HuH-7 (cell line): Measurements from ENCODE around the gene CLASRP.
"Not testable (repeated sequence)": the region's sequence is repeated elsewhere in the genome, so short reads cannot be mapped to it uniquely, and the experiment has no call there.

Experiments
- DNase-seq: peaks from one replicate; pipeline ENCODE4 v3.0.0; 2011; ENCODE audit warnings: low spot score

The CLASRP gene

DNA sequence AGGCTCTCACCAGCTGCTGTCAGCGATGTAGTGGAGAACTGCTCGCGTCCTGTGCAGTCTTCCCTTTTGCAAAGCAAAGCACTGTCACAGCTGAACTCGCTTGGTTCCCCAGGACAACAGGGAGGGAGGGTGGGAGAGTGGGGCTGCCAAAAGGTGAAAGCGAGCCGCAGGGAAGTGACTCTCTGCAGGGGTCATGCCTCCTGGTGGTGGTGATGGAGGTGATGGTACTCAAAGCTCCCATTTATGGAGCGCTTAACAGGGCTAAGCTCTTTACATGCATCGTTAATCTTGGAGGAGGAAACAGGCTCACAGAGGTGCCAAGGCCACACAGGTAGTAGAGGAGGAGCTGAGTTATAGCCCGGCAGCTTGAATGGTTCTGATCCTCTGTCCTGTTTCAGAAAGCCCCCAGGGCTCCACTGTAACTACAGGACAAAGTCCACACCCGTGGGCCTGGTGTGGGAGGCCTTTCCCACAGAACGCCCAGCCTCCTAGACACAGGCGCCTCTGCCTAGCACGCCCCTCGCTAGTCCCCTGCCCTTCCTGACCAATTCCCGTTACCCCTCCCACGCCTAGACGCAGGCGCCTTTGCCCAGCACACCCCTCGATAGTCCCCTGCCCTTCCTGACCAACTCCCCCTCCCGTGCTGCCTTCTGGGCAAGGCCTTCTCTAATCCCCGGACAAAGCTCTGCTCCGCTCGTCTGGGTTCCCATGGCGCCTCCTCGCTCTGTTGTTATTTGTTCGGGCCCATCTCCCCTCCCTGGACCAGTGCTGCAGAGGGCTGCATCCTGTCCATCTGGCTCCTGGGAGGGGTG, 64.9 kb downstream of the CLASRP start:
- no peak for DNase-seq

DNA sequence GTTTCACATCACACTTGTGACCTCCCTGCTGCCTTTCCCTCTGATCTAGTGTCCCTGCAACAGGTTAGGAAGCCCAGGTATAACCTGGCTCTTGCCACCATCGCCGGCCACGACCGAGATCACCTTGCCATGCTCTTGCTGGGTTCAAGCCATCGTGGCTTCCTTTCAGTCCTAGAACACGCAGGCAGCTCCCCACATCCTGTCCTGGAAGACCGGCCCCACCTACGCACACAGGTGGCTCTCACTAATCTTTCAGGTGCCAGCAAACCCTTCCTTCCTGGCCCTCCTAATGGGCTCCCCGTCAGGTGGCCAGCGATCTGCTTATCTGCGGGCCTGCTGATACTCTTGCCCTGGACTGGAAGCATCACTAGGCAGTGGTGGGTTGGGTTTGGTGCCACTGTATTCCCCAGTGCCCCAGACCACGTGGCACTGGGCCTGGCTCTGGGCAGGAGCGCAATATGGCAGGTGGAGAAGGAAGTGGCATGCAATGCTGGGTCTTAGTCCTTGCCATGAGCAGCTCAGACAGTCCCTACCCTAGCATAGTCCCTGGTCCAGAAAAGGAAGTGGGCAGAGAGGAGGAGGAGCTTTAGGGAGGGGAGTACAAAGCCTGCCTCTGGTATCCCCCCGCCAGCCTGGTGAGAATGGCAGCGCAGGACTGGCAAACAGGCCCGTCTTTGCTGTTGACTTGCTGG, 66.0 kb downstream of the CLASRP start:
- no peak for DNase-seq

DNA sequence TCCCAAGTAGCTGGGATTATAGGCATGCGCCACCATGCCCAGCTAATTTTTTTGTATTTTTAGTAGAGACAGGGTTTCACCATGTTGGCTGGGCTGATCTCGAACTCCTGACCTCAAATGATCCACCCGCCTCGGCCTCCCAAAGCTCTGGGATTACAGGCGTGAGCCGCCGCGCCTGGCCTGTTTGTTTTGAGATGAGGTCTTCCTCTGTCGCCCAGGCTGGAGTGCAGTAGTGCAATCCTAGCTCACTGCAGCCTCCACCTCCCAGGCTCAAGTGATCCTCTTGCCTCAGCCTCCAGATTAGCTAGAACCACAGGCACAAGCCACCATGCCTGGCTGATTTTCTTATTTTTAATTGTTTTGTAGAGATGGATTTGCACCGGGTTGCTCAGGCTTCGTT, 67.5 kb downstream of the CLASRP start:
- not testable (repeated sequence) for DNase-seq

DNA sequence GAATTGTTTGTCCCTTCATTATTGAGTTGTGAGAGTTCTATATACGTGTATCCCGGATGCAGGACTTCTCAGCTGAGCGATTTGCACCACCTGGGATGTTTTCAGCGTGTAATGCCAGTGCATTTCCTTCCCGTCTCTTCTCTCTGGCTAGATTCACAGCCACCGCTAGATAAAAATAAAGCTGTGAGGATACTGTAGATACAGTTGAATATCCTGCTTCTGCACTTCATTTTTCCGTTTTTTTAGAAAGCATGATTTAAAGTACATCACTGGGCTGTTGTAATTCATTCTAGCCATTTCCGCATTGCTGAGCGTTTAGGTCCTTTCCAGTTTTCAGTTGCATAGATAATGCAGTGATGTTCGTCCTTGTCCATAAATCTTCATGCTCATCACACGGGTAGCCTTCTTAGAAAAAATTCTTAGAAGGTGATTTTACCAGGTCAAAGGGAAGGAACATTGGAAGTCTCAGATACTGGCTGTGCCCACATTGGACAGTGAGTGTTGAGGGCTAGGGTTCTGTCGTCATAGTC, 68.8 kb downstream of the CLASRP start:
- no peak for DNase-seq

DNA sequence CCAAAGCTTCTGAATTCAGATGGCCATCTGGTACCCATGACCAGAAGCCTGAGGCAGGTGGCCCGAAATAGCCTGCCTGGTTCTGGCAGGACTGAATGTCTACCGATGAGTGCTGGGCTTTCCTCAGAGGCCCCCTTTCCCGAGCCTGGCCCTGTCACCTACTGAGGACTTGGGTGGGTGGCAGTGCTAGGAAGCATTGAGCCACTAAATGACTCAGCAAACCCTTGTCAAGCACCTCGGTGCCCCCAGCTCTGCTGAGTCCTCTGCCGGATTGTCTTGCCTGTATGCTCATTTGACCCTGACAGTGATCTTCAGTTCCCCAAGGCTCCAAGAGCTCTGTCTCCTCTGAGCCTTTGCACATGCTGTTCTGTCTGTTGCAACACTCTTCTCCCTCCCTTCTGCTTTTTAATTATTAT, 72.0 kb downstream of the CLASRP start:
- DNase-seq, result no peak

DNA sequence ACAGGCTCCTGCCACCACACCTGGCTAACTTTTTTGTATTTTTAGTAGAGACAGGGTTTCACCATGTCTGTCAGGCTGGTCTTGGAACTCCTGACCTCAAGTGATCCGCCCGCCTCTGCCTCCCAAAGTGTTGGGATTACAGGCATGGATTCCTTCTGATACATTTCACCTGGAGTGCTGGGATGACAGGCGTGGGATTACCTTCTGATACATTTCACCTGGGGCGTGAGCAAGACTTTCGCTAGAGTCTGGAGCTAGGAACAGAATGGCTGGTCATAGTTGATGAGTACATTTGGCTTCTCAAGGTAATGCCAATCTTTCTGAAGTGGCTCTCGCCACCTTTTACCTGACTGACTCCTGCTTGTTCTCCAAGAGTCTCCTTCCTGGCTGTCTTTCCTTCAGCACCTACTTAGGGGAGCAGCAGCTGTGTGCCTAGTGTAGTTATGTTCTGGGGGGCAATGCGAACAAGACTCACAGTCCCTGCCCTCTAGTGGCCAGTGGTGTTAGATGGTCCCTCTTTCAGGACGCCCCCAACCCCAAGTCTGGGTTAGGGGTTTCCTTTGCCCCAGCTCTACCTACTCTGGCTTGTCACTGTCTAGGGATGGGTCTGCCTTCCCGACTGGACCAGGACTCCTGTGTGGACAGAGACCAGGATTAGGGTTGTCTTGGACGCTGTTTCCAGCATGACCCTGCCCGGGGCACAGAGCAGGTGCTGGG, 73.4 kb downstream of the CLASRP start:
- no peak for DNase-seq

DNA sequence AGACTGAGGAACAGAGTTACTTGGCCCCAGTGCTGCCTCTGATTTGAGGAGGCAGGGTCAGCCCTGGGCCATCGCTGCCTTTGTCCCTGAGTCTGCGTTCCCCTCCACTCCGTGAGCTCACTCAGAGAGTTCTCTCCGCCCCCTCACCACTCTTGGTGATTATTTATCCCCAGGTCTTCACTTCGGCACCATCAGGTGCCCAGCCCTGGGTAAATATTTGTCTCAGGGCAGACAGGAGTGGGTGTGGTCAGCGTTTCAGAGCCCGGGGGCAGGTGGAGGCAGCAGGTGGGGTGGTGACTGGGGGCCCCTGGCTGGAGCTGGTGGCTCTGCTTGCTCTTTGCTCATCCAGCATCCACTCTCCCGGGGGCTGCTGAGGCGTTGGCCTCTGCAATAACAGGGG, 74.8 kb downstream of the CLASRP start:
- no peak for DNase-seq

DNA sequence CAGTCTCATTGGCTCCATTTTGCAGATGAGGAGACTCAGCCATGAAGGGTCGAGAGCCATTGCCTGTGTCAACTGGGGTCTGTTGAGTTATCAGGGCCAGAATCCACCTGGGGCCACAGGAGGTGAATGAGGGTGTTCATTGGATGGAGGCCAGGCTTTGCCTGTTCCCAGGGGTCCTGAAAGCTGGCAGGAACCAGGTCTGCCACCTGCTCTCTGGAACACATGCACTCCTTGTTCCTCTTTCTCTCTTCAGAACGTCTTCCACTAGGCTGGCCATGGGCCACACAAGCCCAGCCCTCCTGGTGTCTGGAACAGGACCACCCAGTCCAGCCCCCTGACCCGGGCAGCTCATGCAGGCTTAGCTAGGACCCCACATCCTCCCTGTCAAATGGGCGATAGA, 75.3 kb downstream of the CLASRP start:
- no peak for DNase-seq

DNA sequence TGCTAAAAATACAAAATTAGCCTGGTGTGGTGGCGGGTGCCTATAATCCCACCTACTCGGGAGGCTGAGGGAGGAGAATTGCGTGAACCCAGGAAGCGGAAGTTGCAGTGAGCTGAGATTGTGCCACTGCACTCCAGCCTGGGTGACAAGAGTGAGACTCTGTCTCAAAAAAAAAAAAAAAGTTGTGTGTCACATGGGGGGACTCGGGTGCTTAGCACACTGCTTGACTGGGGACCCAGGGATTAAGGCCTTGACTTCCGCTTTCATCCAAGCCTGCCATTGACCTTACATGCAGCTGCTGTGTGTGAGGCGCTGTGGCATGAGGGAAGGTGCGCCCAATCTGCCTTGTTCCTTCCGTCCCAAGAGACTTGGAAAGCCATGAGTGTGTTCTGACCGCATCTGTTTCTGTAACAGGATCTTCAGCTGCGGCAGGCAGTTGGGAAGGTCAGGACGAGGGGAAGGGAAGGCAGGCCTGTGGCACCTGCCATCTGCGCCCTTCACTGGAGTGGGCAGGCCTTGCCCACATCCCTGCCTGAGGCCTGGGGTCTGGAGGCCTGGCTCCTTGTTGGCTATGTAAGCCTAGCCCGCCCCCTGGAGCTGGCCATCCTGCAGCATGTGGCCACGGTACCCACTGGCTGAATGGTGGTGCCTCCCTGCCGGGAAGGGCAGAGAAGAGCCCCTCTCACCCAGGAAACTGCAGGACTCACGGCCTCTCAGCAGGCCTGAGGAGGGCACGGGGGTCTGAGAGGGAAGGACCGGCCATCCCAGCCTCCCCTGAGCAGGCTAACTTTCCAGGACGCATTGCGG, 77.2 kb downstream of the CLASRP start:
- no peak for DNase-seq

DNA sequence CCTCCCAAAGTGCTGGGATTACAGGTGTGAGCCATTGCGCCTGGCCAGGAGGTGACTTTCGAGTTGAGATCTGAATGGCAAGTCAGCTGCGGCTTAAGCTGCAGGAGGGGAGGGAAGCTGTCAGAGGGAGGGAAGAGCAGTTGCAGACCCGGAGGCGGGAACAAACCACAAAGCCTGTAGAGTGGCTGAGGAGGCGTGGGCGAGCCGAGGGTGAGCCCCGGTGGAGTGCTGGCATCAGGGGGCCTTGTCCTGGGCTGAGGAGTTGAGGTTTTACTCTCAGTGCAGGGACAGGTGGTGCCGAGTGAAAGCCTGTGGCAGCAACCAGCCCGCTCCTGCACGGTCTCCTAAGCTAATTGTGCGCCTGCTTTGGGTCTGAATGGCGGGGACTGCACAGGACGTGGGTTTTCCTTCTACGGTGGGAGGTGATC, 78.3 kb downstream of the CLASRP start:
- DNase-seq, result no peak

DNA sequence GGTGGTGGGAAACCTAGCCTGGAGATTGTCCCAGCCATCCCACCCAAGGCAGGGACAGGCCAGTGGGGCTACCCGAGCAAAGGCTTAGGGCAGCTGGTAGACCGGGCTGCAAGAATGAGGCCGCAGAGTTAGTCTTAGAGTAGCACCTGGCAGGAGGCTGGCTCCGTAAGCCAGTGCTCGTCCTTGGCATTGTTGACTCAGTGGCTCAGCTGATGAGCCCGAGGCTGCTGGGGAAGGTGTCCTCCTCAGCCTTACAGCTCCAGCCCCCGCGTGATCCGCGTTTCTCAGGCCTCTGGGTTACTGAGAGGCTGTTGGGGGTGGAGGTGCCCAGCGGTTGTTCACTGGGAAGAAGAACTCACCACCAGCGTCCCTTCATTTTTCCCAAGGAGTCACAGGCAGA, 78.8 kb downstream of the CLASRP start:
- no peak for DNase-seq

DNA sequence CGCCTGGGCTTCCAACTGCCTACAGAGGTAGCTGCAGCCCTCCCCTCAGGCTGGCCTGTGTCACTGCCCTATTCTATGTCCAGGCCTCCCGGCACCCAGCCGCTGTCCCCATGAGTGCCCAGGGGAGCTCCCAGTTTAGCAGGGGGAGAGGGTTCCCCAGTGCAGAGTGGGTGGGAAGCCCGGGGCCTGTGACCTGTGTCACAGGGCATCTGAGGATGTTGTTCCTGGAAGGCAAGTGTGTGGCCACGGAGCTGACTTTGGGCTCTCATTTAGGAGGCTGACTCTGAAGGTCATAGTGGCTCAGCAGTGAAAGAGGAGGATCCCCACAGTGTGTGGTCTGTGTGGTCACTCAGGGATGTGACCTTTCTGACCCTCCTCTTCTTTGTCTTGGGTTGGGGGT, 79.3 kb downstream of the CLASRP start:
- DNase-seq, result no peak

DNA sequence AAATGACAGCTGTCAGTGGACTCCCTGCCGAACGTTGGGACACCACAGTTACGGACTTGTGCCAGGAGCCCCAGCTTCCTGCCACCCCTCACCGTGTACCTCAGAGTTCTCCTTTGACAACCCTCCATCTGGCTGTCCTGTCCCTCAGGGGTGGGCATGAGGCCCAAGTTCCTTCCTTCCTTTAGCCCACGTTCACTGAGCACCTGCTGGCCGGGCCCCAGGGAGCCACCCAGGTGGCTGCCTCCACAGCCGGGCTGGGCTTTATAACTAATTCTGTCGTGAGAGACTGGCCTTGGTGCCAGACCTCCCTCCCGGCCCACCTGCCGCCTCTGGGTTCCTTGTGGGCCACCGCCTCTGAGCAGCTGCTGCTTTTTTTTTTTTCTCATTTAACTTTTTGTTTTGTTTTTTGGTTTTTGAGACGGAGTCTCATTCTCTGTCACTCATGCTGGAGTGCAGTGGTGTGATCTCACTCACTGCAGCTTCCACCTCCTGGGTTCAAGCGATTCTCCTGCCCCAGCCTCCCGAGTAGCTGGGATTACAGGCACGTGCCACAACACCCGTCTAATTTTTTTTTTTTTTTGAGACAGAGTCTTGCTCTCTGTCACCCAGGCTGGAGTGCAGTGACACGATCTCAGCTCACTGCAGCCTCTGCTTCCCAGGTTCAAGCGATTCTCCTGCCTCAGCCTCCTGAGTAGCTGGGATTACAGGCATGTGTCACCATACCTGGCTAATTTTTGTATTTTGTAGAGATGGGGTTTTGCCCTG, 79.9 kb downstream of the CLASRP start:
- not testable (repeated sequence) for DNase-seq

DNA sequence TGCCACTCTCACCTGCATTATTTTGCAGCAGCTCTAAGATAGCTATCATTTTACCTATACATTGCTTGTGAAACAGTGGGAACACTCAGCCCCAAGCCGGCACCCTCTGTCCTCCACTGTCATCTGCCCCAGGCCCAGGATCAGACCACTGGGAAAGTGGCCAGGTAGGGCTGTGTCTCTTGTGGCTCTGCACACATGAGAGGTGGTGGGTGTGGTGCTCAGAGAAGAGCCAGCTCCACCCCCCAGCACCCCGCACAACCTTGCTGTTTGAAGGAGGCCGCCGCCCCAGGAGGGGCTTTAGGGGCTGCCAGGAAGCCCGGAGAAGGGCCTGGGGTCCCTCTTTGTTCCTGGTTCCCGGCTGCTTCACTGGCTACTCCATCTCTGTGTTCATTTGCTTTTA, 80.7 kb downstream of the CLASRP start:
- no peak for DNase-seq
